Amygdala (tissue), 56 donors: Measurements from ENCODE around the gene ADGRG3.
A peak's percentile ranks its signal among the peaks of the same experiment; 100 is the strongest.

Source experiments
- DNase-seq, 56 donors: peaks; one replicate each; lab custom pipeline; 2025; lab: John Stamatoyannopoulos, UW

ADGRG3 gene

DNA sequence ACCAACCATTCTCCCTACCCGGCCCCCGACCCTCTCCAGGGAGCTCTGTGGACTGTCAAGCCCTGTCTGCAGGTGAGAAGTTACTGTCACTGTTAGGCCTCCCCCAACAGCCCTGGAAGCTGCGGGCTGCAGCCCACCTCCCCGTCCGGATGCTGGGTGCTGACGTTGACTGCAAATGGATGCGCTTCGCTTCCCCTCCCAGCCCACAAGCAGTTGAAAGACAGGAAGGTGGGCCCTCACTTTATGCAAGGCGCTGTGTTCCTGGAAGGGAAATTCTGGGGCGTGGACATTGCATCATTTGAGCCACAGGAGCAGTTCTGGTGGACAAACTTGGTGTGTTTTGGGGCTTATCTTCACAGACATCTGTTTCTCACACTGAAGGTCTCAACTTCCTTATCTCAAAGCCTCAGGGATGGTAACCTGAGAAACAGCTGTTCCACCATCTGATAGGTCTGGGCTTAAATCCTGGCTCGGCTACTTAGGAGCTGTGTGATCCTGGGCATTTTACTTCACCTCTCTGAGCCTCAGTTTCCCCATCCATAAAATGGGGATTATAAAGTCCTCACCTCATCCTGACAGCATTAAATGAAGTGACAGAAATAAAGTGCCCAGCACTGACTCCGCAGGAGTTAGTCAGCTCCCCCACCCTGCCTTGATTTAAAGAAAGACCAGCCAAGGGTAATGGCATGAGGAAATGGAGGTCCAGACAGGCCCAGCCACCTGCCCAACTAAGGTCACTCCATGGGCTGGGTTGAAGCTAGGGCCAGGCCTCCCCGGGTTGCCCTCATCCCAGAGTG lies 21.9 kb downstream of the ADGRG3 start:
- no peak for DNase-seq

GRCh38 chr16:57690782-57691471 lies 22.8 kb downstream of the ADGRG3 start:
- no peak for DNase-seq

DNA sequence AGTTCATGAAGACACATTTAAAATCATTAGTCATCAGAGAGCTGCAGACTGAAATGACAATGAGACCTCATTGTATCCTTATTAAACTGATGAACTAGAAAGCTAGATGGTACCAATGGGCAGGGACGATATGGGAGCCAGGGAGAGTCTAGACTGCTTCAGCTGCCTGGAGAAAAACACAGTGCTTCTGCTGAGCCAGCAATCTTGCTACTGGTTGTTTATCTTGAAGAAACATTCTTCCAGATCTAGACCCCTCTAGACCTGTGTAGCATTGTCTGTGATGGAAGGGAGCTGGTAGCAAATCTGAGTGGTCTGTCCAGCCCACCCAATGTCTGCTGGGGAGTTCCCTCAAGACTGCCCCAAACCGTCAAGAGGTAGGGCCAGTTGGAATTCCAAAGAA lies 24.5 kb downstream of the ADGRG3 start:
- no peak for DNase-seq

GRCh38 chr16:57693550-57693949 lies 25.4 kb downstream of the ADGRG3 start:
- no peak for DNase-seq

DNA sequence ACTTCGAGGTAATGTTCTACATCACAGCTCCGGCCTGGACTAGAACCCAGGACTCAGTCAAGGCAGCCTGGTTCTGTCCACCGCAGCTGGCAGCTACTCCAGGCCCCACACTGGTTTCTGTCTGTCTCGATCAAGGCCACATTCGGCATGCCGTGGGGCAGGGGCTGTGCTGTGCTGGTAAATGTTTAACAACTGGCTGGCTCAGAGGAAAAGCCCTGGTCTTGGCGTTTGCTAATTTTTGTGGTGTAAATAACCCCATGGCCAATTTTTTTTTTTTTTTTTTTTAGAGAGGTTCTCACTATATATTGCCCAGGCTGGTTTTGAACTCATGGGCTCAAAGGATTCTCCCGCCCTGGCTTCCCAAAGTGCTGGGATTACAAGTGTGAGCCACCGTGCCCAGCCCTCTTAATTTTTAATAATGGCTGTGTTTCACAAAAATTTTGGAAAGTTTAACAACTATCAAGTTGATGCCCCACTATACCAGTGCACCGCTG lies 26.2 kb downstream of the ADGRG3 start:
- no peak for DNase-seq

DNA sequence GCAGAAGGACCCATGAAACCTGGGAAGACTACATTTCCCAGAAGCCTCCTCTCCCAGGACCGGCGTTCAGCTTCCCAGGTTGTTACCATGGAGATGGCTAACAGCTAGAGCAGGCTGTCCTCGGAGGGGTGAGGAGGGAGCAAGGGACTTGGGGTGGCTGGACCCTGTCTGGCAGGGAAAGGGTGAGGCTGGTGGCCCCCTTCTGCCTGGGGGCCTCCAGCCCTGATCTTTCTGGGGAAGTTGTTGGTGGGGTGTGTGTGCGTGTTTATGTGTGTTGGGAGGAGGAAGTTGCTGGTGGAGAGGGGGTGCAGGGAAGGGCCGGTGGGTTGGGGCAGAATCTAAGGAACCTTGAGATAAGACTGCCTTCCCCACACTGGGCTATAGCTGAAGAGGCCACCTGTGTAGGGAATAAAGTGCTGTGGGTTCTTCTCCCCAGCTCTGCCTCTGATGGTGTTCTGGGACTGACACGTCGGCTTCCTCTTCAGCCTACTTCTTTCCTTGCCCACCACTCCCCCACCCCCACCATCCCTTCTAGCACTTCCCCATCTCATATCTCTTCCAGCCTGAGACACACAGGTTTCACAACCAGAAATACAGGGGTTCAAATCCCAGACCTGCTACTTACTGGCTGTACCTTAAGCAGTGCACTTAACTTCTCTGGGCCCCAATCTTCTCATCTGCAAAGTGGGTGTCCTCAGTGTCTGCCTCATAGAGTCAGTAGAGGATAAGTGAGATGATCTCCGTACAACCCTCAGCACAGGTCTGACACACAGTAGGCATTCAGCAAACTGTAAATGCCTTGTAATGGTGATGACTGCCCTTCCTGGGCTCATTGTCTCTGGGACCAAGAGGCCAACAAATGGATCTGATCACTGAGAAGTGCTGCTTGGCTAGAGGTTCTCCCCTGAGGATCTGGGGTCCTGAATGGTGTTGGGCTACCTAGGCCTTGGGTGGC lies 26.9 kb downstream of the ADGRG3 start, which contains the start of gene DRC7:
DRC7 (plus strand) TSS at position 82 of the 955 bp plus-strand sequence. CDS start 3,144 bp downstream, outside the sequence.
- peak in 45 of 56 donors; percentile 5 to 68 (median 30) for DNase-seq

DNA sequence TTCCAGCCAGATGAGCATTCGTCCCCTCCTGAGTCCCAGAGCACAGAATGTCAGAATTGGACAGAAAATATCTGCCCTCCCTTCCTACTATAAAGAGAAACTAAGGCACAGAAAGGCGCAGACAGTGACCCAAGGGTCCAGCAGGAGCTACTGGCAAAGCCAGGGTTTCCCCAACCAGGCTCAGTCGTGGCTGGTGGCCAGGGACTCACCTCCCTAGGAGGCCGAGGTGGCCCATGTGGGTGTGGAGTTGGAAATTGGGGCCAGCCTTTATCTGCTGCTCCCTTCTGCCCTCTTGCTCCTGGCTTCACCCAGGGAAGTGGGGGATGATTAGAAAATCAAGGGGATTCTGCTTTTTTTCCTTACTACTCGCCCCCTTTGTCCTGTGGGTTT lies 27.6 kb downstream of the ADGRG3 start:
- no peak for DNase-seq

DNA sequence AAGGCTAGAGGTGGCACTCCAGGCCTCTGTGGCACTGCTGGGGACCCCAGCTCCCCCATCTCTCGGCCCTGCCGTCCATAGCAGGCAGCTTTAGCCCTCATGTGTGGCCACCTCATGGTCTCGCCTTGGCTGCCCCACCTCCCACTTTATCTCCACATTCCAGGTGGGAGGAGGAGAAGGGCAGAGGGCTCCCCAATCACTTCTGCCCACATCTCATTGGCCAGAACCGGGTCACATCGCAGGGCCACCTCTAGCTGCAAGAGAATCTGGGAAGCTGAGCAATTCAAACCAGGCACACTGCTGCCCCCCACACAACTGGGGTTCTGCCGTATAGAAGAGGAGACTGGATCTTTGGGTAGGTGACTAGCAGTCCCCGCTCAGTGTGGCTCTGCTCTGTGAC lies 28.1 kb downstream of the ADGRG3 start:
- no peak for DNase-seq

DNA sequence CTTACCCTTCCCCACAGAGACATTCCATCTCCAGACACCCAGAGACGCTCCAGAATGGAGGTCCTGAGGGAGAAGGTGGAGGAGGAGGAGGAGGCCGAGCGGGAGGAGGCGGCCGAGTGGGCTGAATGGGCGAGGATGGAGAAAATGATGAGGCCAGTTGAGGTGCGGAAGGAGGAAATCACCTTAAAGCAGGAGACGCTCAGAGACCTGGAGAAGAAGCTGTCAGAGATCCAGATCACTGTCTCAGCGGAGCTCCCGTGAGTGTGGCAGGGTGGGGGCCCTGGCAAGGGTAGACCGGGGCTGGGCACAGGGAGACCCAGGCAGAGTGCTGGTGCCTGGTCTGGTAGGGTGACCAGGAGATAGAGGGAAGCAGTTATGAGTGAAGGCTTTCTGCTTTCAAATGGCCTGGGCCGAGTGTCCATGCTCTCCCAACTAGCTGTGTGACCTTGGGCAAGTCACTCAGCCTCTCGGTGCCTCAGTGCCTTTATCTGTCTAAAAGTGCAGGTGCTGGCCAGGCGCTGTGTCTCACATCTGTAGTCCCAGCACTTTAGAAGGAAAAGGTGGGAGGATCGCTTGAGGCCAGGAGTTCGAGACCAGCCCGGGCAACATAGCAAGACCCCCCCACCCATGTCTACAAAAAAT lies 29.9 kb downstream of the ADGRG3 start:
- DNase-seq: no peak

- no peak for DNase-seq
Measured at GRCh38 chr16:57698812-57699405, 30.8 kb downstream of the ADGRG3 start.

DNA sequence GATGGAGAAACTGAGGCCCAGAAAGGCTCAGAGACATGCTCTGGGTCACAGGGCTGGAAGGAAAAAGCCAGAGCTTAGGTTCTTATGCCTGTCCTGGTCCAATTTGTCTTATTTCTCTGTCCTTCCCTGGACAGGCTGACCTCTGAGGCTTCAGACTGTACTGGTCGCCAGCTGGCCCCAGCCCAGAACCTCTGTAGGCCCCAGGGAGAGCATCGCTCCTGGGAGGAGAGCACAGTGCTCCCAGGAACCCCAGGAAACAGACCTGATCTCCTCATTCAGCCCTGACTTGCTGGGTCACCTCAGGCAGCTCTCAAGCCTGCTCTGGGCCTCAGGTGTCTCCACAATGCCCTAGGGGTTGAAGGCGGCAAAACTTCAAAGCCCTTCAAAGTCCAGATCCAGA lies 31.4 kb downstream of the ADGRG3 start:
- no peak for DNase-seq

GRCh38 chr16:57699899-57700298 lies 31.8 kb downstream of the ADGRG3 start:
- DNase-seq: no peak

DNA sequence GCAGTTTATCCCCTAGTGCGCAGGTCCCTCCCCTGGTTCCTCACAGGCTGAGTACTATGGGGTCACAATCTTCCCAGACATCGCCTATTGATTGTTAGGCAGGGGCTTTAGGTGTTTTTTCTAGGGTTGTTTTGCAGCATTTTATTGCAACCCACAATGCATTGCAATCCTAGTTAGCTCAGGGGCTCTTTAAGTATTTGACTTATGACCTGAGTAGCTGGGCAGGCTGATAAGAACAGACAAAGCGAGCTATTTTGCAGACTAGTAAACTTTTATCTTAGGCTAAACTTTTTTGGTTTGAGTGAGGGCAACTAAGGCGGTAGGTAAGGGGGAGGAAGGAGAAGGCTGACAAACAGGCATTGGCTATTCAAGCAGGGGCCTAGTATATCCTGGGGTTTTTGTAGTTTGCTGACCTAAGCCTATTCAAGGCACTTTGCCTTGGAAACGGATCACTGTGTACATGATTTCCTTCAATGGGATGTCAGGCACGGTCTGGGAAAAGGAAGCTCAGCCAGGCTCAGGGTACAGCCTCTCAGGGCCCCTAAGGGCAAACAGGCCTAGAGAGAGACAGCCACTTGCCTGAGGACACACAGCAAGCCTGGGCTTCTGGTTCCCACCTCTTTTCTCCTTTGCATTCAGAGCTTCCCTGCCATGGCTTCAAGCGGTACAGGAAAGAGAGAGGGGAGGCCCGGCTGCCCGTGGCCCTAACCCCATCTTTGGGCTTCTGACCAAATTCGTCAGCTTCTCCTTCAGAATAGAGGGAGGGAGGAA lies 32.9 kb downstream of the ADGRG3 start:
- DNase-seq: no peak

DNA sequence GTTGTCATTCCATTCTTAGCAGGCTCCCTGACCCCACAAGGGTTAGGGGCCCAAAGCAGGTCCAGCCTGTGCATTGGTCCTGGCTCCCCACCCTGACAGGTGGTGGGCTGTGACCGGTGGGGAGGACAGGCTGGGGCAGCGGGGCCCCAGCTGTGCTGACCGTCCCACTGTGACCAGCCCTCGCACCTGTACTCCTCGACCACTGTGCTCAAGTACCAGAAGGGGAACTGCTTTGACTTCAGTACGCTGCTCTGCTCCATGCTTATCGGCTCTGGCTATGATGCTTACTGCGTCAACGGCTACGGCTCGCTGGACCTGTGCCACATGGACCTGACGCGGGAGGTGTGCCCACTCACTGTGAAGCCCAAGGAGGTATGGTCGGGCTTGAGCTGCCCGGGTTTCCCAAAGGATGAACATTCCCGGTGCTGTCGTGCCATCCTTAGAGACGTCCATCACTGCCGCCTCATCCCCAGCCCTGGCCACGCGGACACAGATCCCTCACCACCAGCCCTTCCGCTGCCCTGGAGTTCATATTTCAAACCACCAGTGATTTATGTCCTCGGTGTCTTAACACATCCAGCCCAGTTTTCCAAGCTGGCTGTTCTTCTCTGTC lies 33.8 kb downstream of the ADGRG3 start:
- DNase-seq: no peak

- DNase-seq: no peak
Measured at GRCh38 chr16:57703416-57704010, 35.4 kb downstream of the ADGRG3 start.

DNA sequence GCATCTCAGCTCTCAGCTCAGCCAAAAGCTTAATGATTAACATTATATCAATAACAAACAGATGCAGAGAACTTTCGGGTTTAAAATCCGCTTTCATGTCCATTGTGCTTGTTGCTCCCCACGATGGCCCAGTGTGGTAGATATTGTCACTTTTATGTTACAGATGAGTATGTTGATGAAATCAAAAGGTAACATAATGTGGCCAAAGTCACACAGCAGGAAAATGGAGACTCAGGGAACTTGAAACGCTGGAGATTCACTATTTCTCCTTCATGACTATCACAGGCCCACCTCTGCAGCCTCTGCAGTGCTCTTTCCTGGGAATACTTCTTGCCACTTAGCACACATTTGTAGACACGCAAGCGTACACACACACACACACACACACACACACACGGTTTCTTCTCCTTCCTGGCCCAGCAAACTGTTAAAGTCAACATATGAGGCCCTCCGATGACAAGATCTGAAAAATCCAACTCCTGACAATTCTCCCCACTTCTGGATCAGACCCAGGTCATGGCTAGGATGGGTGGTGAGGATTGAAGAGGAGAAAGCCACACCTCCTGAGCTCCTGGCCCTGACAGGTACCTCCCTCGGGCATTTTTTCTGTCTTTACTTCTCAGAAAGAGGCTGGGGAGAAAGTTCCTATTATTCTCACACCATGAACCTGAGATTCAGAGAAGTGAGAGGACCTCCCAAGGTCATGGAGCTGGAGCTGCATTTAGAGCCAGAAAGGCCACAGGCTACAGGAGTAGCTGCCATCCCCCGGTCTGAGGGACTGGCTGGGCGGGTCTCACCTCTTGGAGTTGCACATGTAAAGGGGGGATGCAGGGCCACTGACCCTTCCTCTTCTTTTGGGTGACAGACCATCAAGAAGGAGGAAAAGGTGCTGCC lies 36.2 kb downstream of the ADGRG3 start:
- no peak for DNase-seq
